HG03378 (cell line): ENCODE measurements around the gene NUMA1.

ENCODE experiments used
- ATAC-seq: cut with Tn5 transposase; IDR thresholded peaks from one replicate; pipeline ENCODE4 v1.9.1; 2021; ENCODE audit warnings: mild to moderate bottlenecking, moderate library complexity; ENCODE audit not compliant: unreplicated experiment

NUMA1 gene

GRCh38 chr11:72066855-72067254, 13.5 kb downstream of the NUMA1 start:
- ATAC-seq: no peak

DNA sequence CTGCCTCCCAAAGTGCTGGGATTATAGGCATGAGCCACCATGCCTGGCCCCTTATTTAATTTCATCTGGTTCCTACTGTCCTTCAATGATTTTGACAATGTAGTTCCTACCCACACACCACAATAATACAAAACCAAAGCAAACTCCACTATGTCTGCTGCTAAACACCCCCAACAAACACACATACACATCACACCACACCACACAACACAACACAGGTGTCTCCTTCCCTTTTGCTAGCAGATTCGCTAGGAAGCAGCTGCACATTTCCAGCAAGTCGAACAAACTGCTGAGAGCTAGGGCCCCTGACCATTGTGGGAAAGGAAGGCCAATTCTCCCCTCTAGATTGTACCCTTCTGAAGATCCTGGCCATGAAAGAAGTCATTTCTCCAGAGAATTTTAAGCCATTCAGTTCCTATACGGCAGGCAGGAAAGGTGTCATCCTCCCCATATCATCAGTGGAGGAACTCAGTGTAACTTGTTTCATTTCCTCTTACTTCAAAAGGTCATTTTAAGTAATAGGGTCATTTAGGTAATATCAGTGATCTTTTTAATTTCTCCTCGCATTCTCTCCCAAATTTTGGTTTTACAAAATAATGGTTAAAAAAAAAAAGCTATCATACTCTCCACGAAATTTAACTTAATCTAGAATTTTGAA, 18.5 kb downstream of the NUMA1 start:
- no peak for ATAC-seq

DNA sequence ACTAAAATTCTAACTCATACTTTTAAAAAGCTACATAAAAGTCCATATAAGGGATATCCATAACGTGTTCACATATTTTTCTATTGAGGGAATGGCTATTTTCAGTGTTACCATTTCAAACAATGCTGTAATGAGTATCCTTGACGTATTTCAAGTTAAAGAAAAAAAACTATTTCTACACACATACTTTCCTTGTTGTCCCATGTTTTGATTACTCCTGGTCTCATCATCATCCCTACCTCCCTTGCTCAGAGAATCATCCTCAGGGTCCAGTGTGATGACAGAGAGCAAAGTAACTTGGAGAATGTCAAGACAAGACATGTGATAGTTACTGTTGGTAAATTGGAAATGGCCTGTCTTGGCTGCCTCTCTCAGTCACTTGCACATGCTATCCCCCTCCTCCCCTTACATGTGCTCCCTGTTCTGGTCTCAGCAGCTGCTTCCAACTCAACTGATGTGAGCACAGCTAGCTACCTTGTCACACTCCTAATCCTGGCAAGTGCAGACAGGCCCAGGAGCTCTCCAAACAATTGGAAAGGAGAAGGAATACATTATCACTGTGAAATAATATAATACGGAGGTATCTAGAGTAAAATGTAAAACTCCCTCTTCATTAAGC, 21.8 kb downstream of the NUMA1 start:
- no peak for ATAC-seq

- ATAC-seq: no peak
Observed at GRCh38 chr11:72048766-72049460, 31.4 kb downstream of the NUMA1 start.

DNA sequence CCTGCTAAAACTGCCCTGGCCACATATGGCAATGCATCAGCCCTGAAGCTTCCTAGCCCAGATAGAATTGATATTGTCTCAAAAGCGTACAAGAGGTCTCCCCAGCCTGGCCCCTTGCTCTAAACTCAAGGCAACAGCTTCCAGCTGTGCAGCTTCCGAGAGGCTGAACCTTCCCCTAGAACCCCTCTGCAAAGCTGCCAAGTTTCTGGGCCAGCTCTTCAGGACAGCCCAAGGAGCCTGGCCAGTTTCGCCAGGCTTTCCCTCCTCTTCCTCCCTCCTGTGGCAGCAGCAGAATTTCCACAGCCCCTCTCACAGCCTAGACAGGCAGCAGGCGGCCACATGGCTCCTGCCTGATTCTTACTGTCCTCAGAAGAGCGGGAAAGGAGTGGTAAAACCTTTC, 34.5 kb downstream of the NUMA1 start:
- ATAC-seq: no peak

DNA sequence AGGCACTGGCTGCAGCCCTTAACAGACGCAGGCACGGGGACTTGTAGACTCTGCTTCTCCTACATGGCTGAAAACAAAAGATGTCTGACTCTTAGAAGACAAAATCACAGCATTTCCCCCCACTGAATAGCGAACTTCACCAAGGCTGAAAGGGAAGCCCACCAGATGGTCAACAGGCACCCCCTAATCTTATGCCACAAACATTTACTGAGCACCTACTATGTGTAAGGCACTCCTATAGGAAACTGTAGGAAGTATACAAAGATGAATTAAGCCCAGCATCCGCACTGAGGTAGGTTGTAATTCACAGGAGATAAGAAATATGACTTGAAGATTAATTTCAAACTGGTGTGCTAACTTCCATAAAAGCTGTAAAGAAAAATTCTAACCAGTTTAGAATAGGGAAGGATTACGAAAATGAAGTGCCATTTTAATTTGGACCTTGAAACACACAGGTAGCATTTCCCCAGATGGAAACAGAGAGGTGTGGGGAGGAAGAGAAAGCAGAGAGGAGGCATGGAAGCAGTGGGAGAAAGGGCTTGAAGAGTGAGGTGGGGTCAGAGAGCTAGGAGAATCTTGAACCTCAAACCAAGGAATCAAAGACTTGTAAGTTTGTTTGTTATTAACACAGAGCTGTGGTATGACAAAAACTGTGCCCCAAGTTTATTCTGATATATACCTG, 38.1 kb downstream of the NUMA1 start:
- ATAC-seq: no peak

DNA sequence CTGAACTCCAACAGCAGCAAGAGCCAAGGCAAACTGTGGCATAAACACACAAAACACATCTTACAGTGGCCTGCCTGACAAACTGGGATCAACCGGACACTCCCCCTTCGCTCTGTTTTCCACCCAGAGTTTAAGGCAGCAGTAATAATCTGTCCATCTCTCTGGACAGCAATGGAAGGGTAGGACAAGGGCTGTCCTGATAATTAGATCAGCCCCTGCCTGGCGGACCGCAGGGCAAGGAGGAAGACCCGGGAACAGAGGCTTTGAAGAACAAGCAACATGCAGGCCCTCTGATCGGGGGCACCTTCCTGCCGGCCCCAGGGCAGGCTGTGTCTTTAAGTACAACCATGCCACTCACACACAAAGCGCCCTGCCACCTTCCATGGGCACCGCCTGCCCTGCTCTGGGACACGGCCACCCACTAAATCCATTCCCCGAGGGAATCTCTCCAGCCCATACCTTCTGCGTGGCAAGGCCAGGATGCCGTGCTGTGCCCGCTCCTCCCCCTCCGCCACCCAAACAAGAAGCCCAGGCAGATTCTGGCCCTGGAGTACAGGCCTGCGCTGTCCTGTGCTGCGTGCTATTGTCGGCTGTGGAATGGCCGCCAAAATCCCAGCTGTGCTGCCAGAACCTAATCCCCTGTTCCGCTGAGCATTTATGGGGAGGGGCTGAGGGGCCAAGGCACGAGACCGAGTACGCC, 38.8 kb downstream of the NUMA1 start:
- no peak for ATAC-seq

GRCh38 chr11:72040491-72041363, 39.6 kb downstream of the NUMA1 start:
- ATAC-seq: no peak

GRCh38 chr11:72039856-72040401, 40.4 kb downstream of the NUMA1 start:
- ATAC-seq: no peak

DNA sequence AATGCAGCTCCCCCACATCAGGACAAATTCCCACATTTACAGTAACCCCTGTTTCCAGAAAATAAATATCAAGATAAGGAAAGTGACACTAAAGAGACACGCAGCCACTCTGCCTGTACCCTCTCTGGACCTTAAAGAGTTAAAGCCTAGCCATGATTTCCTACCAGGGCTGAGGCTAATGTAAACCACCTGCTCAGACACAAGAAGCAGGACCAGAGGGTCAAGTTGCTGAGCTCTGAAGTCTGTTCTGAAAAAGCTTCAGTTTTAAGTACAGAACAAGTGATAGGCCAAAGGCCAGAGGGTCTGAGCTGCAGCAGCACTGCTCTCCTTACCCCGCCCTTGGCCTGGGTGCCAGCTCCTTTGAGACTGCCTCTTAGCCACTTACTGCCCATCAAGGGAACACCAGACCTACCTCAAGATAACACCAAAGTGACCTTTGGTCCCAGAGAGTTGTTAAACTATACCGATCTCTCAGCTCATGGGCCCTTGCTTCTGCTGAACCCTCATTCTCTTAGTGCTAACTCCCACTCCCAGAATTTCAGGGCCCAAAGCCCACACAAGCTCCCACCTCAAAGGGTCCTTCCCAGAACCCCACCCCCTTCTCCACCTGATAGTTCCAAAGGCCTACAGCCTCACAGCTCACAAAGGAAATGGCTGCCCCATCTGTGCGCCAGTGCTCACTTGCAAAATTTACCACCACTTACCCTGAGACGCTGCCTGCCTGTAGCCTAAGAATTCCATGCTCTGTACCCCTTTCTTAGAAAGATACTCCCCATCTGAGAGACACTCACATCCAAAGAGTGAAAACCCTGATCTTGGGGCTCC, 41.1 kb downstream of the NUMA1 start:
- ATAC-seq: no peak

DNA sequence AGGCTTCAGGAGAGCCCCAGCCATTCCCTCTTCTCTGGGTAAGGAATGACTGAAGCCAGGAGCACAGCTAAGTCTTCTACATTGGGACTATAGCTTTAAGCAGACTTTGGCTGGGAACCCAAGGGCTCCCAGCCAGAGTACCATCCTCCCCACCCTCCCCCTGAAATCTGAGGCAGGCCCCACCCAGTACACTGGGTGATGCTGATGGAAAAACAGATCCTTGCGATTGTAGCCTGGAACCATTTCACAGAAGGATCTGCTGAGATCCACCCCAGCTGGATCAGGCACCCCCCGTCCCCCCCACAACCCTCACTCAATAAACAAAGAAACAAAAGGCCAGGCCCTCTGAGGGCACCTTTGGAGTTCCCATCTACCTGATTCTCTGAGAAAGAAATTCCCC, 41.9 kb downstream of the NUMA1 start:
- no peak for ATAC-seq

- ATAC-seq: no peak
Observed at GRCh38 chr11:72037554-72038311, 42.6 kb downstream of the NUMA1 start.

DNA sequence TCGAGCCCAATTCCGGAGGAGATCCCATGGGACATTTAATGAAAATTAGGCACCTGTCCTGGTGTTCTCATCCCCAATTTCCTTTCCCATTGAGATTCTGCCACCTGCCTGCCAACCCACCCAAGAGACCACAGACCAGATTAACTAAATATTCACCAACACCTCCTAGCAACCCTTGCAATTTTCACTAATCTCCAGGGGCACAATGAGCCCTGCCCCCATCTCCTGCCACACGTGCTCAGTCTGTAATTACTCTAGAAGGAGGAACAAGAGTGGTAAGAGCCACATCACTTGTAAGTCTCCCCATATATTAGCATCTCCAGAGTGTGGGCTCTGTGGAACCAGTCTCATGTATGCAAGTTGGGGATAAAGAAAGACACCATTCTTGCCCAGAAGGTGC, 43.7 kb downstream of the NUMA1 start:
- ATAC-seq: no peak

GRCh38 chr11:72030472-72031045, 49.8 kb downstream of the NUMA1 start:
- no peak for ATAC-seq

DNA sequence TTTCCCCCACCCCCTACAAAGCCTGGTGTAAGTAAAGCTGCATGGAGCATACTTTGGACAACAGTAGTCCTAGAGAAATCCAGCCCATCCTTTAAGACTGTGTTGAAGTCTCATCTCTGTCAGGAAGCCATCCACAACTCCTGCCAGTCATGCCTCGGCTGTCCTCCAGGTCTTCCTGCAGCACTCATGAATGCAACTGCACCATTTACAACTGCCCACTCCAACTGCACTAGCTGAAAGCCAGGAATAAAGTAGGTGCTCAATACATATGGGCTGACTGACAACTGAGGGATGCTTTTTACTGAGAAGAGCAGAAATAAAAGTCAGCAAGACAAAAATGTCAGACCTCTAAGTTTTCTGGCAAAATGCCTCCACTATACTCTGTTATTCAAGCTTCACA, 54.3 kb downstream of the NUMA1 start:
- no peak for ATAC-seq

DNA sequence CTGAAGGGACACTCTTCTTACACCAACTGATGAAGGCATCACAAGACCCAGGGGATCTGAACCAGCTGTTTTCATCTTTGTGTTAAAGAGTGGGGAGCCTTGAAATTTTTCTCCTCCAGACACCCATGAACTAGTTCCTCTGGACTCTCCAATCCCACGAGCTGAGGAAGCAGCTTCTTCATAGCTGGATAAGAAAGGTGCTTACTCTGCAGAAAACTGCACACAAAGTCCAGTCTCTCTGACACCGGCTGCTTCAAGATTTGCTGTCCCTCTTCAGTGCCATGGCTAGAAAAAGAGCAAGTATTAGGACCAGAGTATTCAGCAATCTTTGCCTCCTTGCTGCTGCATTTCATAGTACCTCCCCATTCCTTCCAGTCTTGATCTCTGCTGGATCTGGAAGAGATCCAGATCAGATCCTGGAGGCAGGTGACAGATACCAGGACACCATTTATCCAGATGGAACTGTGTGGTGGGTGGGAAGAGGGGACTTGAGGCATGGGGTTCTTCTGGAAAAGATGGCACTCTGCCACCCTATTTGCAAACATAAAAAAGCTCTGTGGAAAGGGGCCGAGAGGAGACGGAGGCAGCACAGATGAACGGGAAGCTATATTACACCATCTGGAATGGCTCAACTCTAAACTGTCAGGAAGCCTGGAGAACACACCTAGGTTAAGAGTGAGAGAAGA, 56.1 kb downstream of the NUMA1 start:
- no peak for ATAC-seq

GRCh38 chr11:72023335-72023734, 57.0 kb downstream of the NUMA1 start:
- no peak for ATAC-seq
